GM18907 (cell line): ENCODE measurements around the gene MGAT3.
A peak's percentile ranks its signal among the peaks of the same experiment; 100 is the strongest.
"Not testable (repeated sequence)": the region's sequence is repeated elsewhere in the genome, so short reads cannot be mapped to it uniquely, and the experiment has no call there.

ENCODE experiments used
- ATAC-seq: cut with Tn5 transposase; IDR thresholded peaks from one replicate; pipeline ENCODE4 v1.9.1; 2021; ENCODE audit warnings: mild to moderate bottlenecking, moderate library complexity; ENCODE audit not compliant: unreplicated experiment

Gene MGAT3

GRCh38 chr22:39508393-39508792, 51.6 kb downstream of the MGAT3 start:
- no peak for ATAC-seq

GRCh38 chr22:39510529-39511149, 53.8 kb downstream of the MGAT3 start:
- no peak for ATAC-seq

GRCh38 chr22:39511226-39511625, 54.4 kb downstream of the MGAT3 start:
- ATAC-seq = no peak

- ATAC-seq = no peak
Measured at GRCh38 chr22:39512026-39512425, 55.2 kb downstream of the MGAT3 start.

GRCh38 chr22:39513791-39514190, 57.0 kb downstream of the MGAT3 start:
- no peak for ATAC-seq

- ATAC-seq = no peak
Measured at GRCh38 chr22:39514373-39514973, 57.7 kb downstream of the MGAT3 start.

- no peak for ATAC-seq
Measured at GRCh38 chr22:39515266-39516050, 58.6 kb downstream of the MGAT3 start.

GRCh38 chr22:39517470-39517869, 60.7 kb downstream of the MGAT3 start:
- no peak for ATAC-seq

GRCh38 chr22:39518144-39518786, 61.5 kb downstream of the MGAT3 start:
- no peak for ATAC-seq

- ATAC-seq = no peak
Measured at GRCh38 chr22:39518996-39519680, 62.3 kb downstream of the MGAT3 start.

GRCh38 chr22:39519681-39520225, 62.9 kb downstream of the MGAT3 start:
- peak; percentile 80 for ATAC-seq

- peak; percentile 55 for ATAC-seq
Measured at GRCh38 chr22:39520226-39521105, 63.7 kb downstream of the MGAT3 start, which contains the start of gene ATF4. Gene ATF4, plus strand, starts transcription at chr22:39520562. Its CDS starts 884 bp downstream, at chr22:39521446.

GRCh38 chr22:39521106-39521885, 64.5 kb downstream of the MGAT3 start:
- not testable (repeated sequence) for ATAC-seq

- not testable (repeated sequence) for ATAC-seq
Measured at GRCh38 chr22:39522091-39522490, 65.3 kb downstream of the MGAT3 start.

GRCh38 chr22:39522567-39523300, 65.9 kb downstream of the MGAT3 start:
- no peak for ATAC-seq

GRCh38 chr22:39524089-39524752, 67.4 kb downstream of the MGAT3 start:
- no peak for ATAC-seq
